ENCODE data around the gene DRAXIN. TPM values are rescaled to one million over a fixed set of nuclear protein-coding genes. Genes with fewer than 3 reads are reported as not detected.

Gene DRAXIN
- total RNA-seq, 1 donor from 2014 or later, result not detected

- no peak for DNase-seq (ENCODE audit: low spot score)
- ATAC-seq, result no peak
Measured at GRCh38 chr1:11684070-11684469, 7.4 kb upstream of the DRAXIN start.

DNA sequence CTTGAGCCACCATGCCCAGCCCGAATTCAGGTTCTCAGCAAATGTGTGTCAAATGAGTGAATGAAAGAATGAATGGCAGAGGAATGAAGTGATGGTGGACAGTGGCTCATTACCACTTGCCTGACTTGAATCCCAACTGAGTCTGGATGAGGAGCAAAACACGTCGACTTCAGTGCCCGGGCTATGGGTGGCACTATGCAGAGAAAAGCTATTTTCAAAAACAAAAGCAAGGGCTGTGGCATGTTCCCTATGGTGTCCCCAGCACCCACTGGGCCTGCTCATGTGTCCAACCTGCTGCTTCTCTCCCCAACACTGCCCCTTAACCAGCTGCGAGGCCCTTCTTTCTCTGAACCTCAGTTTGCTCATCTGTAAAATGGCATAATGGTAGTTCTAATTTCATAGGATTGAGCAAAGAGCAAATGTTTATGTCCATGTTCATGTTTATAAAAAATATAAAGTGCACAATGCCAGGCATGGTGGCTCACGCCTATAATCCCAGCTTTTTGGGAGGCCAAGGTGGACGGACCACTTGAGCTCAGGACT, 6.2 kb upstream of the DRAXIN start:
- DNase-seq (ENCODE audit: low spot score) (no peak), ATAC-seq (no peak)

- ATAC-seq (no peak), DNase-seq (ENCODE audit: low spot score) (no peak)
Measured at GRCh38 chr1:11688506-11688905, 3.0 kb upstream of the DRAXIN start.

DNA sequence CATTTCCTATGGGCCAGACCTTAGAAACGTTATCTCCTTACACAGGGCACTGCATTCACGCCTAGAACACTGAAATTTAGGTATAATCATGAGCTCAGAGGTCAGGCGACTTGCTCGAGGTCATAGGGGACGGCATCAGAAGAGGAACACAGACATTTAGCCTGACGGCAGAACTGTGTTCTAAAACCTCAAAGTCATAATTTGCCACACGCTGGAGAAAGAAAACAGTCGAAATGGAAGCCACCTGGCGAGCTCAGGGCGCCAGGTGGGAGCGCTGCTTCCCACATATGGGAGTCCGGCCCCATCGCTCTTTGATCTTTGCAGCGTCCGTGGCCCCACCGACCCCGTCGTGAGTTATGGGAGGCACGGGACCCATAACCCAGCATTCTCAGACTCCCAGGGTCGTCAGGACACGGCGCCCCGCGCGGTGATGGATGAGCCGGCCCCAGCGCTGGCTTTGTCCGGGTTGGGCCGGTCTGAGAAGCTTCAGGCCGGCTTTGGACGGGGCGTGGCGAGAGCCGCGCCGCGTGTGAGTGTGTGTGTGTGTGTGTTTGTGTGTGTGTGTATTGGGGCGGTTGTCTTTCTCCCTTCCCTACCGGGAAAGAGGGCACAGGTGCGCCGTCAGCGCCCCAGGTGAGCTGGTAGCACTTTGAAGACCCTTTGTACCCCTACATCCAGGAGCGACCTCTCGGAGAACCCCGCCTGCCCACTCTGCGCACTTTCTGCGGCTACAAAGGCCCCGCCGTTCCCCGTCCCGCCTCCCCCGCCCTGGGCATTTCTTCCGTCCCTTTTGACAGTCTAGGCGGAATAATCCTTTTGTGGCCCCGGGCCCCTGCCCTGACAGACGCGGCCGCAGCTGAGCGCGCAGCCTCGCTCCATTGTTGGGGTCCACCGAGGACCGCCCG, 861 bp upstream of the DRAXIN start:
- DNase-seq (ENCODE audit: low spot score) (no peak), ATAC-seq (peak; percentile 48)

DNA sequence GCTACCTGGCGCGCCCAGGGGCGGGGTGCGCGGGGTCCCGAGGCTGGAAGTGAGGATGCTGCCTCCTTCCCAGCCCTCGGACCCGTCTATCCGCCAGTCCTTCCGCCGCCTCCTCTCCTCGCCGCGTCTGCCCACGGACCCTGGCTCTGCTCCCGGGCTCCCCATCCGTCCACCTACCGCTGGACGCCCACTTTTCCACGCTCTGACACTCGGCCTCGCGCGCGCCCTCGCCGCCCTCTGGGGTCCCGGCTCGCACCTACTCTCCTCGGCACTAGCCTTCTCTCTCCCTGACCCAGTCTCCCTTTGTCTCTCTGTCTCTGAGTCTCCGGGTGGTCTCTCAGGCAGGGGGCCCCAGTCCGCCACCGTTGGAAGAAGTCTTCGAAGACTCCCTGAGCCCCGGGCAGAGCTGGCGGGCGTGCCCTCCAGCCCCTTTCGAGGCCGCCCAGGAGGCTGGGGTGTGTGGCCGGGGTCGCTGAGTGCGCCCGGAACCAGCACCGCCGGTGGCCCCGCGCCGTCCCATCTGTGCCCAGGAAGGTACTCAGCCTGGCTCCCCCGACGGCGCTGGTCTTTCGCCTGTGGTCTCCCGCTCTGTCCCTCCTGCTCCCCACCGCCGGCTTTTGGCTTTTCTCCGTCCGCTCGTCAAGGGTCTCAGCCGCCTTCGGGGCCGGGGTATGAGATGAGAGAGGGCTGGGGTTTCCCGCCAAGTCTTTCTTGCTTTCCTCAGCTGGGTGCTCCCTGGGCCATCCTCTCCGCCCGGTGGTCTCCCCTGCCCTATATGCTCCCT, 610 bp downstream of the DRAXIN start:
- DNase-seq (ENCODE audit: low spot score) (no peak), ATAC-seq (no peak)

- ATAC-seq (no peak), DNase-seq (ENCODE audit: low spot score) (no peak)
Measured at GRCh38 chr1:11693024-11693590, 1.6 kb downstream of the DRAXIN start.

DNA sequence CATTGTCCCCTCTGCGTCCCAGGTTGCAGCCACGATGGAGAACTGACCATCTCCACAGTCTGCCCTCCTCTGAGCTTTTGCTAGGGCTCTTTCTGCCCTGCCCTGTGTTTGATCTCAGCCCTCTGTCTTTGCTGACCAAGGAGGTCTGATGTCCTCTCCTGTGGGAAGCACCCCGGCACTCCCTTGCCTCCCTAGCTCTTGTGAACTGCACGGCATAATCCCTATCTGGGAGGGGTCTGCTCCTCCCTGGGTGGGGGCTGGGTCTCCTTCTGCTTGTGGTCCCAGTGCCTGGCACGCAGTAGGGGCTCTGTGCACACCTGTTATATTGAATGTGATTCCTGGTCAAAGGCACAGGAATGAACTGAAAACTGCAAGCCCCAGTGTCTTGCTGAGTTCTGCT, 2.4 kb downstream of the DRAXIN start:
- DNase-seq (ENCODE audit: low spot score), result no peak
- no peak for ATAC-seq

GRCh38 chr1:11695861-11696260, 4.4 kb downstream of the DRAXIN start:
- ATAC-seq, result no peak
- no peak for DNase-seq (ENCODE audit: low spot score)

DNA sequence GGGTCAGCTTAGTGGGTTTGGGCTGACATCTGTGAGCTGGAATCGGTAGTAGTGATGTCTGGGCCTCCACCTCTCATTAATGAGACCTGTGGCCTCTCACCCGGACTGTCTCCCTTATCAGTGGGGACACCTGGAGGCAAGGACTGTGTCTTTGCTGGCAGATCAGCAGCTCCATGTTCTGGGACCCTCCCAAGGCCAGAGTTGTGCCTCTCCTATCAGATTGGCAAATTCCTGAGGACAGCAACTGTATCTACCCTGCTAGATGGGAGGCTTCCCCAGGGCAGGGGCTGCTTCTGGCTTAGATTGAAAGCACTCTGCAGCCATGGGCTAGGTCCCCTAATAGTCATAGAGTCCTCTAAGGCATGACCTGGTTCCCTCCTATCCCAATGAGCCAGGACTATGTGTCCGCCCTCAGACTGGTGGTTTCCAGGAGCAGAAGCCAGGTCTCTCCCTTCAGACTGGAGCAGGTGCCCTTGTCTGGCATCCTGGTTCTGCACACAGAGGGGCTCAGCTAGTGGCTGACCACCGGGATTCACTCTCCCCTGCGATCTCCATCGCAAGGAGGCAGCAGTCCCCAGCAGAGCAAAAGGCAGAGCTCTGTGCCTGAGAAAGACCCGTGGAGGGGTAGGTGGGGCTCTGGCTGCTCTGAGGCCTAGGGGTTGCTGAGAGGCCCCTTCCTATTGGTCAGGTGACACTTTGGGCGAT, 5.8 kb downstream of the DRAXIN start:
- ATAC-seq, result no peak
- DNase-seq (ENCODE audit: low spot score), result no peak

DNA sequence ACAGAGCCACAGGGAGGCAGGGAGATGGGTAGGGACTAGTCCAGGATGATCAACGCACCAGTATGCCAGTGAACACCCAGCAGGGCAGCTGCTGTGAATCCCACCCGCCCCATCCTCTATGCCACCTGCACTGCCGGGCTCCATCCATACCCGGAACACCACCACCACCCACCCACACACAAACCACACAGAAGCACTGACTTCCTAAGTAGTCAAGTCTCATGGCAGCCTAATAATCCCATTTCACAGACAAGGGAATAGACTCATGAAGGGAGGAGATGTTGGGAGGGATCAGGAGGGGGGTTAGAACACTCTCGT, 6.3 kb downstream of the DRAXIN start:
- no peak for ATAC-seq
- DNase-seq (ENCODE audit: low spot score), result no peak

GRCh38 chr1:11700601-11701467, 9.3 kb downstream of the DRAXIN start:
- no peak for ATAC-seq
- DNase-seq (ENCODE audit: low spot score), result no peak

DNA sequence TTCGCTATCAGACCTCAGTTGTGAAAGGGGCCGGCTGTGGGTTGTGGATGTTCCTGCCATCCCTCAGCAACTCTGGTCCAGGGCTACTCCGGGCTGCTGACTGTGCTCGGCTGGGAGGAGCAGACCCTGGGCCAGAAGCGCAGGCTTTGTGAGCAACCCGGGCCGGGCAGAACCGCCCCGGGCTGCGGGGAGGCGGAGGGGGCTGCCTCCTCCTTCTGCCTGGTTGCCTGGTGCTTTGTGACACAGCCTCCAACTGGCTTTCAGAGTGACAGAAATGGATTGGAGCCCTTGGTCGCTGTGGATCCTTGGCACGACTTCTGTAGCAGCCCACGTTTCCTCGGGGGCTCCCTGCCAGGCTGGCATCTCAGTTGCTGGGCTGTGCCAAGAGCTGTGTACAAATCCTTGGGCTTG, 10.0 kb downstream of the DRAXIN start:
- DNase-seq (ENCODE audit: low spot score) (no peak), ATAC-seq (no peak)

GRCh38 chr1:11701981-11702803, 10.7 kb downstream of the DRAXIN start:
- ATAC-seq, result no peak
- no peak for DNase-seq (ENCODE audit: low spot score)

DNA sequence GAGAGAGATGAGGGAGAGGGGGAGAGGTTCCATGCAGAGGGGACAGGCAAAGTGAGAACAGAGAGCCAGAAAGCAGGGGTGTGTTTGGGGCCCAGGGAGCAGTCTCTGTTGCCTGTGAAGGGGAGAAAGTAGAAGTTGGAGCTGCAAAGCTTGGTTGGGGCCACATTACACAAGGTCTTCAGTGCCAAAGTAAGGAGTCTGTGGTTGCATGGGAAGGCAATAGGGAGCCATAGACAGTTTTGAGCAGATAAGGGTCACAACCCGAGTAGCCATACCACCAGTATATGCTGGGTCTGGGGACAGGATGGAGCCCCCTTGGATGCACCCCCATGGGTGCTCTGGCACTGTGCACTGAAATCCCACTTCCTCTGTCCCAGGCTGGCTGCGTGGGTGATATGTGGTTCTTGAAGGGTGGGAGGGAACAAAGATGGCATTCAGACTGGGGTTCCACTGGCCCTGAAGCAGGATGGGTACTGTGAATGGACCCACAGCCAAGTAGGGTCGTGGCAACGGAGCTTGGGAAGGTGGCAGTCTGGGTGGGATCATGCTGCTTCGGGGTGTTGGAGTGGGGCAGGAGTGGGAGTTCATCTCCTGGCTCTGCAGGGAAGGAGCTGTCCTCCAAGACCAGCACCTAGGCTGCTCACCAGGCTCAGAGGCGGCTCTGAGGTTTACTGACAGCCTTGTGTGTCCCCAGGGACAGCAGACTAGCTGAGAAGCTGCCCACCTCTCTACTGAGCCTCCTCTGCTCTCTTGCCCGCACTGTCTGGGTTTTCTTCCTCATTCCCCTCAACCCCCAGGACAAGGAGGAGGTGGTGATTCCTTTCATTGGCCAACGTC, 12.1 kb downstream of the DRAXIN start:
- DNase-seq (ENCODE audit: low spot score) (no peak), ATAC-seq (no peak)

- no peak for ATAC-seq
- DNase-seq (ENCODE audit: low spot score), result no peak
Measured at GRCh38 chr1:11704194-11704529, 12.7 kb downstream of the DRAXIN start.

DNA sequence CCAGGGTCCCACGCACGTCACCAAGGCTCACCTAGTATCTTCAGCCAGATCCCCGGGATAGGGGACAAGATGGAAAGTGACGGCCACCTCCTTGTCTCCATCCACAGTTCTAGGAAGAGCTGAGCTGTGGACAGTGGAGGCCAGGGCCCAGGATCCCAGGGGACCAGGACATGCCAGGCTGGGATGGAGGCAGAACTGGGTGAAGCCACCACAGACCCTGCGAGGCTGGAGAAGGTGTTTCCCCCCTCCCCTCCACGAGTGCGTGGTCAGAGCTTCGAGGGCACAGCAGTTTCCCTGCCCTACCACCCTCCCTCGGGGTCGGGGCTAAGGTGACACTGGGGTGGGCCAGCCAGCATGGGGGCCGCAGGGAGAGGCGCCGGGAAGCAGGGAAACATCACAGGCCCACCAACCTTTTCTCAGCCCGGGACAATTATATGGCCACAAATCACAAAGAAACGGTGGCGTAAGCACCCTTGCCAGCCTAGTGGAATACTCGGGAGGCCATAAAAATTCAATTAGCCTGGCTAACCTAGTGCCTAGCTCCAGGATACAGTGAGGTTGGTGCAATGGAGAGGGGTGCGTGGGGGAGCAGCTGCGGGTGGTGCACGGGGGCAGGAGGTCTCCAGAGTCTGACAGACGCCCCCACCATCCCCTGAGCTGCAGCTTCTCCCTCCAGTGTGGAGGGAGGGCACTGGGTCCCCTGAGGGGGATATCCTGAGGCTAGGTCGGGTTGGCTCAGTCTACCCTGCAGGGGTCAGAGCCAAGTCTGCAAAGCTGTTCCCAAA, 13.4 kb downstream of the DRAXIN start:
- ATAC-seq (no peak), DNase-seq (ENCODE audit: low spot score) (no peak)

DNA sequence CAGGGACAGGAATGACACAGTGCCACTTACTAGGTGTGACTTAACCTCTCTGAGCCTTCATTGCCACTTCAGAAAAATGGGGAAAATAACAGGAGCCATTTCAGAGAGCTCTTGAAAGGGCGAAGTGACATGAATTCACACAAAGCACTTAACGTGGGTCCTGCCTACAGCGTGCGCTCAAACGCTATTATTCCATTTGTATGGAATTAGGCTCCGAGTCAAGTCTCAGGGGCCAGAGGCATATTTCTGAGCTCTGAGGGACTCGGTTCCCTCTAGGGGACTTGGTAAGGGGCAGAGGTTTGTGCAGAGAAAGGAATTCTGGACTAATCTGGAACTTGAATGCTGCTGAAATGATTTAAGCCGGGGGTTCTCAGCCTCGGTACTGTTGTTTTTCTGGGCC, 14.1 kb downstream of the DRAXIN start:
- ATAC-seq (no peak), DNase-seq (ENCODE audit: low spot score) (no peak)

DNA sequence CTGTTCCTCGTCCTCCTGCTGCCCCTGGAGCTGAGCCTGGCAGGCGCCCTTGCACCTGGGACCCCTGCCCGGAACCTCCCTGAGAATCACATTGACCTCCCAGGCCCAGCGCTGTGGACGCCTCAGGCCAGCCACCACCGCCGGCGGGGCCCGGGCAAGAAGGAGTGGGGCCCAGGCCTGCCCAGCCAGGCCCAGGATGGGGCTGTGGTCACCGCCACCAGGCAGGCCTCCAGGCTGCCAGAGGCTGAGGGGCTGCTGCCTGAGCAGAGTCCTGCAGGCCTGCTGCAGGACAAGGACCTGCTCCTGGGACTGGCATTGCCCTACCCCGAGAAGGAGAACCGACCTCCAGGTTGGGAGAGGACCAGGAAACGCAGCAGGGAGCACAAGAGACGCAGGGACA, 14.8 kb downstream of the DRAXIN start:
- no peak for DNase-seq (ENCODE audit: low spot score)
- no peak for ATAC-seq

Data from left lobe of liver (tissue), 2 donors.